ENCODE results near the gene CYYR1.
"Not testable (repeated sequence)": the region's sequence is repeated elsewhere in the genome, so short reads cannot be mapped to it uniquely, and the experiment has no call there.

CYYR1 gene

DNA sequence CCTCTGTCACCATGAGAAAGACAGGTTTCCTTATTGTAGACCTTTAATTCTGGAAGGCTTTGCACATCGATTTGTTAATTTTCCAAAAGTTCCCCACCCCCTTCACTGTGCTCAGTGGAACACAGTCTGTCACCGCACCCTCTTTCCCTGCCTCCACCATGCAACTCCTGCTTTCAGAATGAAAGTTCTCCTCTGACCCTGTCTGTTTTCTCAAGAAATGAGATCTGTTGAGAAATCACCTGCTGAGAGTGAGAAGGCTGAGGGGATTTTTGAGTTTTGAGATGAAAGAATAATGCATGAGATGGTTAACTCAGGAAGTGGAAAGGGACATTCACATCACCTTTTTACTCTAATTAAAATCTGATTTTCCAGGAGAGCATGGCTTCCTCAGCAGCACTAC, 99.6 kb downstream of the CYYR1 start:
- DNase-seq: no peak

DNA sequence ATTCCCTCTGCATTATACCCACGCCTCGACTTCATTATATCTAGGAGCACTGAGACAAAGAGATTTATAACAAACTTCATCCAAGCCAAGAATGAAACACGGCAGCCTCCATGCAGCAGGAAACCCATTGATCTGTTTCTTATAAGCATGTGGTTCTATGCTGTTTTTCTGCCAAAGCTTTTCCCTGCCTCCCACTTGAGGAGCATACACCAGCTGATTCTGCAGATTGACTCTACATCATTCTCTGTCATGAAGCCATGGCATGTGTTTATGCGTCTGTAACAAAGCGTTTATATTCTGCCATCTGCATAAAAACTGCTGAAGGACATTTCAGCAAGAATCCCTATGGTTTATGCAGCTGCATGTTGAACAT, 102.0 kb downstream of the CYYR1 start:
- no peak for DNase-seq

DNA sequence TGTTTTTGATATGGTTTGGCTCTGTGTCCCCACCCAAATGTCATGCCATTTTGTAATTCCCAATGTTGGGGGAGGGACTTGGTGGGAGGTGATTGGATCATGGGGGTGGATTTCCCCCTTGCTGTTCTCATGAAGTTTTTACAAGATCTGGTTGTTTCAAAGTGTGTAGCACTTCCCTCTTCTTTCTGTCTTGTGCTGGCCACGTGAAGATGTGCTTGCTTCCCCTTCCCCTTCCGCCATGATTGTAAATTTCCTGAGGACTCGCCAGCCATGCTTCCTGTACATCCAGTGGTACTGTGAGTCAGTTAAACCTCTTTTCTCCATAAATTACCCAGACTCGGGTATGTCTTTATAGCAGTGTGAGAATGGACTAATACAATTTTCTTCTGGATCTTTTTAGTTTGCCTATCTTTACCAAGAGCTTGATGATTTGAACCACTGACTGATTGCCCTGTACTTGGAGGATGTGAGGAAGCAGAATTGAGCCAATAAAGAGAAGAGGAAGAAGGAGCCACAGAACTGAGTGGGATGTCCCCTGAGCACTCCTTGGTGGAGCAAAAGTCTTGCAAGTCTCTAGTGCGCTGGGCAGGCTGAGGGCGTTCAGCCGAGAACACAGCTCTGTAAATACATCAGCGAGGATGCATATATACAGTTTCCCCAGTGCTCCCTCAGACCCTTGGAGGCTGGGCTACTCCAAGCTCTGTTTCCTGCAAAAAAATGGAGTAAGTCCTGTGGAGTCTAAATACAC, 102.6 kb downstream of the CYYR1 start:
- DNase-seq: no peak

DNA sequence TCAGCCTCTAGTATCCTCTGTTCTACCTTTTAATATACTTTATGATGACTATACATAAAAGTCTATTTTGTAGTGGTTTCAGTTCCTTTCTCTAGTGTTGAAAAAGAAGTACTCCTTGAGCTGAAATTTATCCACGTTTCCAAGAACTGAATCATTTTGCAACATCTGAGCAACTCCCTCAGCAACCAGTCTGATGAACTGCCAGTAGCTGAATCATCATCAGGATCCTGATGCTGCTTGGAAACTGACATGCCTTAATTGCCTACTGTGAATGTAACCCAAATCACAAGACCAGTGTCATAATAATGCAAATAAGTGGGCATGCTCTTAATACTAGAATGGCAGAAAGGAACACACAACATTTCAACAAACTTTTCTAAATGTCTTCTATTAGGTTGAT, 103.3 kb downstream of the CYYR1 start:
- no peak for DNase-seq

- no peak for DNase-seq
Measured at GRCh38 chr21:26465916-26466315, 107.2 kb downstream of the CYYR1 start.

DNA sequence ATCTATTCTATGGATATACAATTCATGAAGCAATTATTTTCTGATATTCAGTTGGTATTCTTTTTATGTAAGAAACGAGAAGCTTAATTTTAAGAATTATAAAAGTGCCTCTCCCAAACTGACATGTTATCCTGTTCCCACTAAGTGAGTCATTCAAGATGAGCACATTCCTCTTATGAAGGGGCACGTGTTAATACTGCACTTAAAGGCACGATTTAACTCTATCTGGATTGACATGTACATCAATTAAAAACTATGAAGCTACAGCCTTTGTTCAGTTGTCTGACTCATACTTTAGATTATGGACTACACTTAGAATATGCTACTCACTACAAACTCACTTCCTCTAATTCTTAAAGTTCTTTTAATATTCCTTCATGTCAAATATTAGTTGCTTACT, 111.6 kb downstream of the CYYR1 start:
- DNase-seq: no peak

- no peak for DNase-seq
Measured at GRCh38 chr21:26460621-26461020, 112.5 kb downstream of the CYYR1 start.

GRCh38 chr21:26458854-26459253, 114.2 kb downstream of the CYYR1 start:
- DNase-seq: not testable (repeated sequence)

DNA sequence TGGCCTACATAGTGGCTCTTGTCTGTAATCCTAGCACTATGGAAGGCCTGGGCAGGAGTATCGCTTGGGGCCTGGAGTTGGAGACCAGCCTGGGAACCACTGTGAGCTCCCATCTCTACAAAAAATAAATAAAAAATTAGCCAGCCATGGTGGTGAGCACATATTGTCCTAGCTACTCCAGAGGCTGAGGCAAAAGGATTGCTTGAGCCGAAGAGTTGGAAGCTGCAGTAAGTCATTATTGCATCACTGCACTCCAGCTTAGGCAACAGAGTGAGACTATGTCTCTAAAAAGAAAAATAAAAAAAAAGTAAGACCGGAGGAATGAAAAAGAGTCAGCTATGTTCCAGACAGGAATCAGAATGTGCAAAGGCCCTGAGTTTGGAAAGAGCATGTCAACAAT, 115.3 kb downstream of the CYYR1 start:
- no peak for DNase-seq

DNA sequence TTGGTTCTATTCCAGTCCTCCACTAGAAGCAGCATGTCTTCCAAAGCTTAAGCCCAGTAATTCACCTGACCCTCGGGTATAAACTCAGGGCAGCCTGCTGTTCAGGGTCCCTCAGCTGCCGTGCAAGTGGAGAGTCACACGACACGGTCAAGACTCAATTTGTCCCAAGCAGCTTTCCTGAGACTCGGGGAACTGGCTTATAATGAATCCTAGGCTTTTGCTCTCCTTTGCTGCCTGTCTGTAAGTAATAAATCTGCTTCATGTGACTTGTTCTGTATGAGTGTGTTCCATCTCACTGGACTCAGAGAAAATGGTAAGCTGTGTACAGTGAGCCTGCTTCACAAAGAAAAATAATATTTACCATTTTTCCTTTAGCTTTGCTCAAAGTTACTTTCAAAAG, 119.8 kb downstream of the CYYR1 start:
- DNase-seq: no peak

GRCh38 chr21:26451081-26451740, 121.9 kb downstream of the CYYR1 start:
- no peak for DNase-seq

GRCh38 chr21:26449161-26449560, 123.9 kb downstream of the CYYR1 start:
- DNase-seq: no peak

GRCh38 chr21:26448751-26449150, 124.3 kb downstream of the CYYR1 start:
- DNase-seq: no peak

- DNase-seq: no peak
Measured at GRCh38 chr21:26447932-26448475, 125.1 kb downstream of the CYYR1 start.

DNA sequence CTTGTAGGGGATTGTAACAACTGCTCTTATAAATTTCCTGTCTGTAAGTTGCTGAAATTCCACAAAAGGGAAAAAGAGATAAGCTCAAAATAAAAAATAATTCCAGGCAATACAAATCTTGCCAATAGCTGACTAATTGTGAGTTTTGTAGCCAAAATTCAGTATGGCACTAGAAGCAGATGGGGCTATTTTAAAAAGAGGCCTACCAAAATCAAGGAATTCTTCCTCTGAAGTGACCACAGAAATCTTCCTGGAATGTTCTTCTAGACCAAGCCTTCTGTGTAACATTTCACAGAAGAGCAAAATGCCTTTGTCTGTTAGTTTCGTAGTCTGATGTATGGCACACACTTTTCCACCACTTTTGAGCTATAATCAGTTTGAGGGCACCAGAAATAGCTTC, 127.6 kb downstream of the CYYR1 start:
- no peak for DNase-seq

DNA sequence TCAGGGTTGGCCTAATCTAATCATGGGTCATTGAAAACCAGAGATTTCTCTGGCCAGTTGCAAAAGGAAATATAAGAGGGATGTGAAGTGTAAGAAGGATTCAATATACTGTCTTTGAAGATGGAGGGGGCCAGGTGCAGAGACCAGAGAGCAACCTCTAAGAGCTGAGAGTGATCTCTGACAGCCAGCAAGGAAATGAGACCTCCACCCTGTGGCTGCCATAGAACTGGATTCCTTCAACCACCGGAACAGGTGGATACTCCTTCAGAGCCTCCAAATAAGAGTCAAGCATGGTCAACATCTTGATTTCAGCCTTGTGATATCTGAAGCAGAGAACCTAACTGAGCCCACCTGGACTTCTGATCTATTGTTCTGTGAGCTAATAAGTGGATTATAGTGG, 128.4 kb downstream of the CYYR1 start:
- no peak for DNase-seq

DNA sequence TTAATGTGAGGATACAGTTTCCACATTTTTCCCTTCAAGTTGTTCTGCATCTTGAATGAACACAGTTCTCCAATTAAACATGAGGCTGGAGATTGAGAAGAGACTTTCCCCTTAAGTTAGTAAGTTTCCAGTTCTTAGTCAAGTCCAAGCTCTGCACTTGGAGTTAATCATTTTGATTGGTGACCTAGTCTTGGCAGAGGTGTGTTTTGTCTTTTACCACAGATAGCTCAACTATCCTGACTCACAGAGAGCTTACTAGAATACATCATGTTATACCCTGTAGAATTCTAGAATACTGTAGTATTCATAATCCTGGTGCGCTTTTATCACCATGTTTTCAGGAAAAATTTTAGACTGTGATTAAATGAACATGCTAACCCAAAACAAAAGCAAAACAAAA, 129.2 kb downstream of the CYYR1 start:
- DNase-seq: no peak

GRCh38 chr21:26443291-26443690, 129.8 kb downstream of the CYYR1 start:
- no peak for DNase-seq

GRCh38 chr21:26441149-26441548, 131.9 kb downstream of the CYYR1 start:
- DNase-seq: no peak

DNA sequence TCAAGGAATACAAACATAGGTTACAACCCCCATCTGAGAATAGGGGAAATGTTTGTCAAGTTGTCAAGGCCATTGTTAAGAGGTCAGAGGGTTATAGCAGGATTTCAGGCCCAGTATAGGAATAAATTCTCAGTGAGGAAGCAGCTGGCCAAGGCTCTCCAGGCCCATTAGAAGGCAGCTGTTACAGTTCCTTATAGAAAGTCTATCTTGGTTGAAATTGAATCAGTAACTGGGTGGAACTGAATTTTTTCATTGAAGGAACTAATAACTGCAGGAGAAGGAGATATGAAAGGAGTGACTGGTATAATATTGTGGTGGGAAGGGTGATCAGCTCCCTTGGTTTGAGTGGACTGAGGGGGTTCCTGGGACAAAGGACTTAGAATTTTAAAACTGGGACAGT, 134.1 kb downstream of the CYYR1 start:
- no peak for DNase-seq

- DNase-seq: no peak
Measured at GRCh38 chr21:26437326-26438009, 135.6 kb downstream of the CYYR1 start.

GRCh38 chr21:26433386-26433785, 139.7 kb downstream of the CYYR1 start:
- no peak for DNase-seq

DNA sequence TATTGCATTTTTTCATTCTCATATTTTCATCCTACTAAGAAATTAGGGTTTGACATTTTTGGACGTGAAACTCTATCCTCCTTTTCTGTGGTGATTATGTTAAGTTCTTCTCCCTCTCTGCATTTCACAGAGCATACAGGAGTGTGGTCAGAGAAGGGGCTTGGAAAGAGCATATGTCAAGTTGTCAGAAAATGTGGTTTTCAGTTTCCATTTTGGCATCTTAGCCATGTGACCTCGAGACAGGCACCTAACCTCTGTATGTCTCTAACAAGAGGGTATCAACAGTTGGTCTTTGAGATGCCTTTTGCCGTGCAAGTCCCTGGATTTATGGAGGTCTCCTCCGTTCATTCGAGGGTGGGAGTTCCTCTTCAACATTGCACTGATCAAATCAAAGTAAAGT, 140.7 kb downstream of the CYYR1 start:
- no peak for DNase-seq

DNA sequence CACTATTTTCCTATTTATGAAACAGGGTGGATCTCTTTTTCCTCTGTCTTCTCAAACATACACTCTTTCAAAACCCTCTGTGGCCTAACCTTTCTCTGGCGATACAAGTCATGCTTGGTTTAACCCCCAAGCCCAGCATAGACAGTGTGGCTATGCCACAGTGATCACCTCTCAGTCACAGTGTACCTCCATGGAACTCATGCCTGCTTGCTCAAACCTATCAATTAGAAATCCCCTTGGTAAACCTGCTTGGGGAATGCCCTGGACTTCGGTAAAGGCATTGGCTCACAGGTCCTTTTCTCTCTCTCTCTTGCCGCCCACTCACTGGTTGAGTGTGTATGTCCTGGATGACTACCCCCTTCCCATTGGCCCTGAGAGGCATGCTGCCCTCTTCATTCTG, 147.5 kb downstream of the CYYR1 start:
- no peak for DNase-seq
